Nephron (organoid): Measurements from ENCODE around the gene TNFRSF14.
"Not testable (repeated sequence)": the region's sequence is repeated elsewhere in the genome, so short reads cannot be mapped to it uniquely, and the experiment has no call there.

Experiments used
- H3K27ac Mint-ChIP-seq, 3 experiments: 2 replicates each; pipeline ENCODE4 v1.8.0; 2020; ENCODE audit warnings: mixed read lengths in 3 of 3, mild to moderate bottlenecking in 2 of 3, moderate library complexity in 1 of 3
- H3K27me3 Mint-ChIP-seq: 2 replicates; pipeline ENCODE4 v1.8.0; 2021; ENCODE audit warnings: low read depth, mild to moderate bottlenecking, moderate library complexity, mixed read lengths
- H3K36me3 Mint-ChIP-seq: 2 replicates; pipeline ENCODE4 v1.8.0; 2020; ENCODE audit warnings: low read depth, mixed read lengths
- H3K4me1 Mint-ChIP-seq: 2 replicates; pipeline ENCODE4 v1.8.0; 2020; ENCODE audit warnings: mixed read lengths
- H3K4me3 Mint-ChIP-seq, 3 experiments: 2 replicates each; pipeline ENCODE4 v1.8.0; 2020; ENCODE audit warnings: mild to moderate bottlenecking in 3 of 3, mixed read lengths in 3 of 3, moderate library complexity in 2 of 3
- H3K9me3 Mint-ChIP-seq: 2 replicates; pipeline ENCODE4 v1.8.0; 2020; ENCODE audit warnings: mixed read lengths
- TF ChIP-seq, protein P1 (sequence below), 3 experiments: fragments of 200-600 bp; sonication (generic); IDR thresholded peaks; one replicate each; pipeline ENCODE4 v1.5.0; 2021; ENCODE audit warnings: antibody characterized with exemption in 3 of 3; ENCODE audit not compliant: unreplicated experiment in 3 of 3

TNFRSF14 gene

DNA sequence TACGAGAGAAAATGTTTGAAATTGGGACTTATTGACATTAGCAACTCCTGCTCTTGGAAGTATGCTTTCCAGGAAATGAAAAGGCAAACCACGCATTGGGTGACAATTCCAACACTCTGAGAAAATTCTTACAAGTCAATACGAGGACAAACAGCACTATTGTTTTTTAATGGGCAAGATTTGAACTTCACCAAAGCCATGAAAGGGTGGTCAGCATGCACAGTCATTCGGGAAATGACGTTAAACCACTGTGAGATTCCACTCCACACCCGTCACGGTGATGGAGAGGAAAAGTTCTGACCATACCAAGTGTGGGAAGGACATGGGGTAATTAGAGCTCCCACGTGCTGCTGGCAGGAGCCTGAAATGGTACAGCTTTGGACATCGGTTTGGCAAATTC, 18.2 kb downstream of the TNFRSF14 start:
- peaks cover 17% of the 10 kb centered on the region for H3K9me3 Mint-ChIP-seq
- peaks cover 4% of the 10 kb centered on the region for H3K27me3 Mint-ChIP-seq
- H3K36me3 Mint-ChIP-seq = peaks cover 4% of the 10 kb centered on the region
- H3K27ac Mint-ChIP-seq = no peak overlapping the region
- H3K4me1 Mint-ChIP-seq = peaks cover 7% of the 10 kb centered on the region
- TF ChIP-seq, protein P1, sequence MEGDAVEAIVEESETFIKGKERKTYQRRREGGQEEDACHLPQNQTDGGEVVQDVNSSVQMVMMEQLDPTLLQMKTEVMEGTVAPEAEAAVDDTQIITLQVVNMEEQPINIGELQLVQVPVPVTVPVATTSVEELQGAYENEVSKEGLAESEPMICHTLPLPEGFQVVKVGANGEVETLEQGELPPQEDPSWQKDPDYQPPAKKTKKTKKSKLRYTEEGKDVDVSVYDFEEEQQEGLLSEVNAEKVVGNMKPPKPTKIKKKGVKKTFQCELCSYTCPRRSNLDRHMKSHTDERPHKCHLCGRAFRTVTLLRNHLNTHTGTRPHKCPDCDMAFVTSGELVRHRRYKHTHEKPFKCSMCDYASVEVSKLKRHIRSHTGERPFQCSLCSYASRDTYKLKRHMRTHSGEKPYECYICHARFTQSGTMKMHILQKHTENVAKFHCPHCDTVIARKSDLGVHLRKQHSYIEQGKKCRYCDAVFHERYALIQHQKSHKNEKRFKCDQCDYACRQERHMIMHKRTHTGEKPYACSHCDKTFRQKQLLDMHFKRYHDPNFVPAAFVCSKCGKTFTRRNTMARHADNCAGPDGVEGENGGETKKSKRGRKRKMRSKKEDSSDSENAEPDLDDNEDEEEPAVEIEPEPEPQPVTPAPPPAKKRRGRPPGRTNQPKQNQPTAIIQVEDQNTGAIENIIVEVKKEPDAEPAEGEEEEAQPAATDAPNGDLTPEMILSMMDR (IDR thresholded peaks at IDR 0.05; ENCODE audit: unreplicated experiment in 3 of 3) = no peak
- no peak overlapping the region for H3K4me3 Mint-ChIP-seq

DNA sequence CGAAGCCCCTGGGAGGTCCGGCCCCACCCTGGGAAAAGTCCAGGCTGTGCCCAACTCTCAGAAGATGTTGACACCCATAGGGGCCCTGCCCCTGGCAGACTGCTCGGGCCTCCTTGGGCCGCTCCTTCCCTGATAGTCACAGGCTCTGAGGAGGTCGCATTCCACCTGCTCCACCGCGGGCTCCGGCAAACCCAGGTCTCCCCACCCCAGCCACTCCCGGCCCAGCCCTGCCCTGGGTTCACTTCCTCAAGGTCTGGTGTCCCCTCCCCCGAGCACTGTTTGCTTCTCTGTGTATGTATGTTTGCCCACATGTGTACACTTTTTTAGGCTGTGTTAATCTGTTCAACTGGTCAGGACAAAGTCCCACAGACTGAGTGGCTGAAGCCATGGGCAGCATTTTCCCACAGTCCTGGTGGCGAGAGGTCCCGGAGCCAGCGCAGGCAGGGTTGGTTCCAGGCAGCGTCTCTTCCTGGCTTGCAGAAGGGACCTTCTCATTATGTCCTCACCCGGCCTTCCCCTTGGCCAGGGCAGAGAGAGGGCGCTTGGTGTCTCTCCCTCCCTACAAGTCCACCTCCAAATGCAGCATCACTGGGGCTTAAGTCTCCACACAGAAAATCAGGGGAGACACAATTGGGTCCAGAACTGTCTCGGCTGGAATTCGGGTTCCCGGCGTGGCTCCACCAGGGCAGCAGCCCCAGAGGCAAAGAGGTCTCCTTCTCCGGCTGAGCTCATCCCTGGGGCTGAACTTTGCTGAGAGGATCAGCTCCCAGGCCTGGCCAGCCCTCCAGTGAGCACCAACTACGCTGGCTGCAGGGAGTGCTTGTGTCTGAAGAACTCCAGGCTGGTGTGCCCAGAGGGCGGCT, 19.9 kb downstream of the TNFRSF14 start:
- peaks cover 4% of the 10 kb centered on the region for H3K27me3 Mint-ChIP-seq
- peak overlapping the region in 2 of 3 experiments; percentile 29 to 63 for H3K27ac Mint-ChIP-seq
- peaks cover 7% of the 10 kb centered on the region for H3K4me1 Mint-ChIP-seq
- H3K36me3 Mint-ChIP-seq = peaks cover 4% of the 10 kb centered on the region
- H3K9me3 Mint-ChIP-seq = peaks cover 17% of the 10 kb centered on the region
- TF ChIP-seq, protein P1 (IDR thresholded peaks at IDR 0.05; ENCODE audit: unreplicated experiment in 3 of 3) = no peak
- H3K4me3 Mint-ChIP-seq = no peak overlapping the region

DNA sequence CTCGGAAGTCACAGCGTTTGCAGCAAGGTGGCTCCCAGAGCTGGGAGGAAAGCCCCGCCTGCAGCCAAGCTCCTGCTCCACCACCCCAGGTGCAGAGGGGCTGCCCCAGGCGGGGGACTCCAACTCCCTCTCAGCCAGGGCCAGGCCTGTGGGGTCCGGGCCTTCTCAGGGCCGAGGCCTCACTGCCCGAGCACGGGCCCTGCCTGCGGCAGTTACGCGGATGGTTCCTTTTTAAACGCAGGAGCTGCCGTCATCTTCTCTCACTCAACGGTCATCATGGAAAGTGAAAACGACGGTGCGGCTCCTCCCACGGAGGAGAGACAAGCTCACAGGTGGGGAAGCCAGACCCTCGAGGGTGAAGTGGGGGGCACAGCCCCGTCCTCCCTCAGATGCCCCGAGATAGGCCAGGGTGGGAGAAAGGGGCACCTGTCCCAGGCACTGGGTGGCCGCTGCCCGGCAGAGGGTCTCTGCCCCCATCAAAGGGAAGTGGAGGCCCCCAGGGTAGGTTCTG, 21.4 kb downstream of the TNFRSF14 start:
- peaks cover 15% of the 10 kb centered on the region for H3K9me3 Mint-ChIP-seq
- H3K27ac Mint-ChIP-seq, H3K4me3 Mint-ChIP-seq, H3K27me3 Mint-ChIP-seq, H3K36me3 Mint-ChIP-seq, H3K4me1 Mint-ChIP-seq: not testable (repeated sequence)

DNA sequence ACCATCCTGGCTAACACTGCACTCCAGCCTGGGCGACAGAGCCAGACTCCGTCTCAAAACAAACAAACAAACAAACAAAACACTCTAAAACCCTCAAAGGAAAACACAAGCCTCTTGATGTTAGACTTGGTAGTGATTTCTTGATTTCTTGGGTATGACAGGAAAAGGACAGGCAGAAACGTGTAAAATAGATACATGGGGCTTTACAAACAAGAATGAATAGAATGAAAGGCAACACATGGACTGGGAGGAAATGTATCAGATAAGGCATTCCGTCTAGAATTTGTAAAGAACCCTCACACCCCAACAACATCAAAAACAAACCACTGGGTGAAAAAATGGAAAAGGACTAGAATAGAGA, 22.6 kb downstream of the TNFRSF14 start:
- H3K27ac Mint-ChIP-seq = peak overlapping the region; percentile 66 to 92 (median 69)
- peaks cover 9% of the 10 kb centered on the region for H3K4me1 Mint-ChIP-seq
- no peaks in the 10 kb centered on the region for H3K27me3 Mint-ChIP-seq
- TF ChIP-seq, protein P1 (IDR thresholded peaks at IDR 0.05; ENCODE audit: unreplicated experiment in 3 of 3) = no peak
- peaks cover 5% of the 10 kb centered on the region for H3K9me3 Mint-ChIP-seq
- H3K4me3 Mint-ChIP-seq = peak overlapping the region in 1 of 3 experiments; percentile 26
- H3K36me3 Mint-ChIP-seq = no peaks in the 10 kb centered on the region

DNA sequence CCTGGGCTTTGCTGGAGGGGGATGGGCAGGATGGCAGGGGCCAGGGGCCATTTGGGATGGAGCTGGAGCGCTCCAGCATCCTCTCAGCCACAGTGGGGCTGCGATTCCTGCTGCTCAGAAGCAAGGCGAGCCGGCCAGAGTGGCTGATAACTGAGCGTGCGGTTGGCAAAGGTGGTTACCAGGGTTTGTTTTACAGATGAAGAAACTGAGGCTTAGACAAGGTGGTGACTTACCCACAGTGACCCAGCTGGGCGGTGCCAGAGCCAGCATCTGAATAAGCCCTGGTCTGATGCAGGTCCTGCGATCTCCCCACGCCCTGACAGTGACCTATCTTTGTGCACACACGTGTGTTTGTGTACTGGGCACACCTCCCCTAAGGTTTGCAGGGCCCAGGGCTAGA, 24.5 kb downstream of the TNFRSF14 start:
- H3K4me3 Mint-ChIP-seq = no peak overlapping the region
- TF ChIP-seq, protein P1 (IDR thresholded peaks at IDR 0.05; ENCODE audit: unreplicated experiment in 3 of 3) = no peak
- H3K9me3 Mint-ChIP-seq = no peaks in the 10 kb centered on the region
- peaks cover 22% of the 10 kb centered on the region for H3K4me1 Mint-ChIP-seq
- H3K36me3 Mint-ChIP-seq = no peaks in the 10 kb centered on the region
- no peak overlapping the region for H3K27ac Mint-ChIP-seq
- H3K27me3 Mint-ChIP-seq = peaks cover 5% of the 10 kb centered on the region

DNA sequence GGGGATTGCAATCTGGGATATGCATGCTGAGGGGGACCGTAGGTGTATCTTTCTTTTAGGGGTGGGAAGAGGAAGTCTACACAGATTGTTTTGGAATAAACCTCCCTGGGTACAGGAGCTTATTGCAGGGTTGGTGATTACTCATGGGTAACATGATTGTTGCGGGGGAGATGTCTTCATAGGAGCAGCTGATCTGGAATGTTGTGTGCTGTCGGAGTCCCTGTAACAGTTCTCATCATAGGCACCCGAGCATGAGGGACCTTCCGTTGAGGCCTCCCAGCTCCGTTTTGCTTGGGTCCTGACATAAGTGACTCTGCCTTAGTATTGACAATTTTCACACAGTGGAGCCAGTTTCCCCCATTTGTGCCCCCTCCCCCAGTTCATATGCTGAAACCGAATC, 26.2 kb downstream of the TNFRSF14 start:
- Mint-ChIP-seq H3K27ac (peak overlapping the region in 2 of 3 experiments; percentile 47 to 48), H3K9me3 (no peaks in the 10 kb centered on the region), H3K4me3 (peak overlapping the region in 2 of 3 experiments; percentile 10 to 41), H3K27me3 (peaks cover 5% of the 10 kb centered on the region), H3K36me3 (no peaks in the 10 kb centered on the region), H3K4me1 (peaks cover 22% of the 10 kb centered on the region)
- TF ChIP-seq, protein P1 (IDR thresholded peaks at IDR 0.05; ENCODE audit: unreplicated experiment in 3 of 3) = no peak
